C4-2B (cell line): ENCODE data around the gene MLXIP.

Experiments used
- CTCF ChIP-seq: fragments of 450-650 bp; conservative IDR thresholded peaks from 2 replicates; pipeline ENCODE4 v1.5.1; 2017; ENCODE audit warnings: mild to moderate bottlenecking
- ZFX ChIP-seq: fragments of 450-650 bp; IDR thresholded peaks from 2 replicates; pipeline ENCODE4 v1.6.1; 2017

GRCh38 chr12:122064780-122065588, 13.6 kb upstream of the MLXIP start:
- TF ChIP-seq CTCF (no peak), ZFX (no peak)
